GM12878 (cell line): ENCODE results near the gene TMED3. TPM values are rescaled to one million over a fixed set of nuclear protein-coding genes. Genes with fewer than 3 reads are reported as not detected.

ENCODE experiments used
- ATAC-seq: fragments of 200-7000 bp; cut with Tn5 transposase; 3 replicates; pipeline ENCODE4 v1.9.1; 2020; ENCODE audit warnings: mild to moderate bottlenecking, moderate library complexity
- BruUV-seq: library from RNA; stranded (reverse); fragments of 400-500 nt; replicated peaks from 2 replicates; lab custom pipeline; 2021; lab: Mats Ljungman, UMichigan
- CTCF ChIA-PET: fragments of 300-600 bp; sonication (Branson Sonifier 250); formaldehyde crosslinking; extraction: SDS; loops from one replicate; lab custom pipeline; 2021; ENCODE audit warnings: inconsistent platforms; lab: Yijun Ruan, JAX
- POLR2A ChIA-PET: fragments of 350-600 bp; formaldehyde crosslinking; extraction: SDS; loops from one replicate; lab custom pipeline; 2021; ENCODE audit warnings: inconsistent platforms; lab: Charles Lee
- RAD21 ChIA-PET: fragments of 300-600 bp; sonication (Branson Sonifier 250); formaldehyde crosslinking; loops from one replicate; lab custom pipeline; 2023; ENCODE audit warnings: antibody characterized with exemption; ENCODE audit not compliant: unreplicated experiment; lab: Charles Lee
- SMC1A ChIA-PET: fragments of 300-600 bp; sonication (Branson Sonifier 250); formaldehyde crosslinking; loops from one replicate; lab custom pipeline; 2023; ENCODE audit not compliant: unreplicated experiment, uncharacterized antibody; lab: Charles Lee
- DNase-seq: peaks from one replicate; pipeline ENCODE4 v3.0.0-alpha.2; 2011; ENCODE audit warnings: low read depth, low spot score
- FAIRE-seq: peaks from 3 replicates; lab custom pipeline; 2011; peaks lifted over from hg19 to GRCh38; lab: Jason Lieb, UNC
- H2AFZ ChIP-seq: 2 replicates; pipeline ENCODE4 v1.6.0; 2011; ENCODE audit warnings: low read depth, low read length, control low read depth; ENCODE audit not compliant: control insufficient read depth
- H3K27ac ChIP-seq: 2 replicates; pipeline ENCODE4 v1.5.1; 2011; ENCODE audit warnings: control low read depth; ENCODE audit not compliant: control insufficient read depth, insufficient read depth
- H3K27me3 ChIP-seq, 2 experiments: replicated peaks in 1 of 2; 2 replicates each; pipeline versions ENCODE4 v1.6.0 to v1.6.1; 2011; ENCODE audit warnings: low read length in 1 of 2; ENCODE audit not compliant: control insufficient read depth in 2 of 2, insufficient read depth in 2 of 2
- H3K36me3 ChIP-seq, 2 experiments: 2 replicates each; pipeline ENCODE4 v1.5.1; 2011; ENCODE audit warnings: low read length in 1 of 2; ENCODE audit not compliant: control insufficient read depth in 2 of 2, insufficient read depth in 2 of 2
- H3K4me1 ChIP-seq: 2 replicates; pipeline ENCODE4 v1.6.1; 2011; ENCODE audit warnings: mild to moderate bottlenecking, low read length, moderate library complexity, mixed read lengths; ENCODE audit not compliant: control insufficient read depth, insufficient read depth
- H3K4me2 ChIP-seq: 2 replicates; pipeline ENCODE4 v1.6.0; 2011; ENCODE audit warnings: control low read depth; ENCODE audit not compliant: control insufficient read depth, insufficient read depth
- H3K4me3 ChIP-seq: fragments of 200-600 bp; sonication (generic); 2 replicates; pipeline ENCODE4 v1.5.1; 2016
- H3K79me2 ChIP-seq: 2 replicates; pipeline ENCODE4 v1.6.0; 2011; ENCODE audit warnings: low read length; ENCODE audit not compliant: control insufficient read depth, insufficient read depth
- H3K9ac ChIP-seq: 2 replicates; pipeline ENCODE4 v1.8.0; 2011; ENCODE audit warnings: low read length, control low read depth, mixed read lengths; ENCODE audit not compliant: control insufficient read depth, insufficient read depth
- H3K9me3 ChIP-seq: replicated peaks from 3 replicates; pipeline ENCODE4 v1.5.1; 2011; ENCODE audit warnings: mild to moderate bottlenecking, low read length; ENCODE audit not compliant: control insufficient read depth, insufficient read depth
- H4K20me1 ChIP-seq: 2 replicates; pipeline ENCODE4 v1.6.0; 2011; ENCODE audit not compliant: control insufficient read depth, insufficient read depth
- CBFB ChIP-seq: IDR thresholded peaks from 2 replicates; pipeline ENCODE4 v1.6.1; 2016; ENCODE audit warnings: antibody characterized with exemption, low read depth
- CBX5 ChIP-seq: sonication (generic); IDR thresholded peaks from 2 replicates; pipeline ENCODE4 v1.6.1; 2016; ENCODE audit warnings: low read depth, moderate library complexity, mild to moderate bottlenecking, inconsistent platforms
- EGR1 ChIP-seq, 2 experiments: IDR thresholded peaks; 1 replicate in 1 of 2; 2 replicates in 1 of 2; pipeline ENCODE4 v1.6.1; 2011 to 2012; ENCODE audit warnings: low read depth in 2 of 2, low read length in 2 of 2, borderline replicate concordance in 1 of 2, mild to moderate bottlenecking in 1 of 2, moderate library complexity in 1 of 2
- HDAC6 ChIP-seq: fragments of 200-600 bp; sonication (generic); IDR thresholded peaks from one replicate; pipeline ENCODE4 v1.8.0; 2017; ENCODE audit warnings: antibody characterized with exemption; ENCODE audit not compliant: unreplicated experiment
- IKZF1 ChIP-seq: fragments of 450-650 bp; conservative IDR thresholded peaks from 2 replicates; pipeline ENCODE4 v1.6.1; 2017; ENCODE audit warnings: antibody characterized with exemption, mild to moderate bottlenecking
- IRF4 ChIP-seq: IDR thresholded peaks from 2 replicates; pipeline ENCODE4 v1.6.1; 2011; ENCODE audit warnings: low read depth, low read length
- MTA3 ChIP-seq: IDR thresholded peaks from 2 replicates; pipeline ENCODE4 v1.6.1; 2012; ENCODE audit warnings: low read length, inconsistent platforms, borderline replicate concordance
- NFIC ChIP-seq: IDR thresholded peaks from 2 replicates; pipeline ENCODE4 v1.6.1; 2012; ENCODE audit warnings: low read depth, mild to moderate bottlenecking, inconsistent platforms, low read length, moderate library complexity
- NFXL1 ChIP-seq: fragments of 450-650 bp; IDR thresholded peaks from 2 replicates; pipeline ENCODE4 v1.6.1; 2017; ENCODE audit warnings: antibody characterized with exemption, mild to moderate bottlenecking, borderline replicate concordance
- NRF1 ChIP-seq: conservative IDR thresholded peaks from 2 replicates; pipeline ENCODE4 v1.6.1; 2011; ENCODE audit warnings: mild to moderate bottlenecking, low read depth, low read length, improper control_type of control experiment
- SMAD1 ChIP-seq: fragments of 450-650 bp; IDR thresholded peaks from 2 replicates; pipeline ENCODE4 v1.6.1; 2018; ENCODE audit warnings: mild to moderate bottlenecking, low read depth; ENCODE audit not compliant: partially characterized antibody
- SREBF1 ChIP-seq: IDR thresholded peaks from 2 replicates; pipeline ENCODE4 v1.6.1; 2012; ENCODE audit warnings: mild to moderate bottlenecking, low read length
- SREBF2 ChIP-seq: IDR thresholded peaks from 2 replicates; pipeline ENCODE4 v1.6.1; 2012; ENCODE audit warnings: mild to moderate bottlenecking, low read length
- TARDBP ChIP-seq: IDR thresholded peaks from 2 replicates; pipeline ENCODE4 v1.6.1; 2016; ENCODE audit warnings: borderline replicate concordance
- TBL1XR1 ChIP-seq: IDR thresholded peaks from 2 replicates; pipeline ENCODE4 v1.6.1; 2012; ENCODE audit warnings: low read depth, low read length, improper control_type of control experiment
- TCF7 ChIP-seq: IDR thresholded peaks from 2 replicates; pipeline ENCODE4 v1.6.1; 2014; ENCODE audit warnings: antibody characterized with exemption, borderline replicate concordance
- WRNIP1 ChIP-seq: IDR thresholded peaks from 2 replicates; pipeline ENCODE4 v1.6.1; 2011; ENCODE audit warnings: low read depth, low read length, improper control_type of control experiment, borderline replicate concordance
- ZBED1 ChIP-seq: IDR thresholded peaks from 2 replicates; pipeline ENCODE4 v1.6.1; 2016; ENCODE audit warnings: borderline replicate concordance
- WGBS: methylation state at CpG from one replicate; pipeline ENCODE4 v1.1.6; 2016; ENCODE audit warnings: low lambda C conversion rate; ENCODE audit not compliant: insufficient replicate concordance, insufficient coverage; ENCODE audit errors: missing lambda C conversion rate; 5-methylcytosine and 5-hydroxymethylcytosine counted together
- in situ Hi-C: fragments of 300-500 bp; cut with MboI; formaldehyde crosslinking; loops from 9 replicates; pipeline ENCODE4 v1.14.3; 2018; ENCODE audit warnings: mixed read lengths
- intact Hi-C: fragments of 100-400 bp; cut with micrococcal nuclease; formaldehyde crosslinking; loops from one replicate; pipeline ENCODE4 v1.14.2; 2022; ENCODE audit not compliant: unreplicated experiment
- polyA plus RNA-seq, 11 experiments: library from polyadenylated mRNA; depleted of rRNA in 4 of 11; unstranded in 6 of 11; stranded (reverse) in 5 of 11; fragments of >200 nt; fragmentation: Nextera tagmentation in 4 of 11; fragmentation: Illumina TruSeq in 1 of 11; extraction: Ambion mirVana in 4 of 11; extraction: Trizol in 1 of 11; gene quantifications; 1 replicate in 1 of 11; 2 replicates in 10 of 11; pipeline versions ENCODE4 v1.2.1 to v1.2.3, GENCODE V29; 2011 to 2016; ENCODE audit warnings: inconsistent platforms in 2 of 11, missing spikeins in 2 of 11, low read depth in 1 of 11
- total RNA-seq, 4 experiments: library from RNA; depleted of rRNA in 3 of 4; stranded (reverse); fragments of >200 nt in 3 of 4; fragmentation: Illumina TruSeq in 1 of 4; extraction: Trizol in 1 of 4; gene quantifications; 2 replicates each; pipeline versions ENCODE4 v1.2.1 to v1.2.3, GENCODE V29; 2013 to 2021
- TF ChIP-seq, protein P1 (sequence below): fragments of 450-650 bp; IDR thresholded peaks from 2 replicates; pipeline ENCODE4 v1.6.1; 2016; ENCODE audit warnings: mild to moderate bottlenecking
- TF ChIP-seq, protein P2 (sequence below): IDR thresholded peaks from 2 replicates; pipeline ENCODE4 v1.6.1; 2011; ENCODE audit warnings: low read depth, low read length, improper control_type of control experiment, borderline replicate concordance

The TMED3 gene
- total and polyA plus RNA-seq, 10 of the 15 experiments (the other 5 are each of a cell fraction or from before 2014, with no cell fraction given), result 7.6 to 95.8 (median 54.9) TPM

DNA sequence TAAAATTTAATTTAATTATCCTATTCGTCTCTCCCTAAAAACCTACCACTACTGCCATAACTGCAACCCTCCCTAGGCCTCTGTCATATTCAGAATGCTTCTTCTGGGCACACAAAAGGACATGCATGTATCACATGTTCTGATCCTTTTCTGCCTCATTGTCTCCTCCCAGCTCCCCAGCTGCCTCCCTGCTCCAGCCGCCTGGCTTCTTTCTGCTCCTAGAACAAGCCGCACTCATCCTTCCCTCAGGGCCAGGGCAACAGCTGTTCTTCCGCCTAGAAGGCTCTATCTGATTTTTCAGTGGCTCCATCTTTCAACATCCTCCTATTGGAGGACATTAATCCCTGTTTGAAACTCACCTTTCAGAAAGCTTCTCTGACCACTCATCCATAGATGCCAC lies 38.6 kb downstream of the TMED3 start:
- Histone ChIP-seq H3K4me2 (no peak overlapping the region), H3K9ac (no peak overlapping the region), H3K36me3 (no peaks in the 10 kb centered on the region), H3K79me2 (no peaks in the 10 kb centered on the region), H3K27me3 (no peaks in the 10 kb centered on the region)
- ChIA-PET RAD21 (no interaction called here), POLR2A (no interaction called here), SMC1A (no interaction called here)
- FAIRE-seq (no peak), ATAC-seq (no peak)
- intact Hi-C loops, result loop anchor here (10.0 kb wide), 1 partner anchor 505 kb away; no protein-coding TSS in a partner anchor
- TF ChIP-seq TCF7 (no peak), HDAC6 (no peak), WRNIP1 (no peak), NFIC (no peak), TBL1XR1 (no peak), CBFB (no peak), MTA3 (no peak), IRF4 (no peak), ZBED1 (no peak), SMAD1 (no peak), SREBF2 (no peak), TARDBP (no peak), IKZF1 (no peak), SREBF1 (no peak), NRF1 (no peak), NFXL1 (no peak), EGR1 (IDR thresholded peaks at IDR 0.05; ENCODE audit: borderline replicate concordance in 1 of 2, low read depth in 2 of 2, low read length in 2 of 2) (no peak), CBX5 (no peak)
- TF ChIP-seq, protein P1, sequence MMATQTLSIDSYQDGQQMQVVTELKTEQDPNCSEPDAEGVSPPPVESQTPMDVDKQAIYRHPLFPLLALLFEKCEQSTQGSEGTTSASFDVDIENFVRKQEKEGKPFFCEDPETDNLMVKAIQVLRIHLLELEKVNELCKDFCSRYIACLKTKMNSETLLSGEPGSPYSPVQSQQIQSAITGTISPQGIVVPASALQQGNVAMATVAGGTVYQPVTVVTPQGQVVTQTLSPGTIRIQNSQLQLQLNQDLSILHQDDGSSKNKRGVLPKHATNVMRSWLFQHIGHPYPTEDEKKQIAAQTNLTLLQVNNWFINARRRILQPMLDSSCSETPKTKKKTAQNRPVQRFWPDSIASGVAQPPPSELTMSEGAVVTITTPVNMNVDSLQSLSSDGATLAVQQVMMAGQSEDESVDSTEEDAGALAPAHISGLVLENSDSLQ, result no peak
- TF ChIP-seq, protein P2, sequence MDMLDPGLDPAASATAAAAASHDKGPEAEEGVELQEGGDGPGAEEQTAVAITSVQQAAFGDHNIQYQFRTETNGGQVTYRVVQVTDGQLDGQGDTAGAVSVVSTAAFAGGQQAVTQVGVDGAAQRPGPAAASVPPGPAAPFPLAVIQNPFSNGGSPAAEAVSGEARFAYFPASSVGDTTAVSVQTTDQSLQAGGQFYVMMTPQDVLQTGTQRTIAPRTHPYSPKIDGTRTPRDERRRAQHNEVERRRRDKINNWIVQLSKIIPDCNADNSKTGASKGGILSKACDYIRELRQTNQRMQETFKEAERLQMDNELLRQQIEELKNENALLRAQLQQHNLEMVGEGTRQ, result no peak
- TF ChIP-seq, all 136 proteins: peak for 0
- no TSS peak for BruUV-seq
- 96% methylated on average over 4 of the region's 4 CpGs for WGBS
- DNase-seq, result no peak
- in situ Hi-C loops, result no loop called here
- Histone ChIP-seq H4K20me1 (no peaks in the 10 kb centered on the region), H3K9me3 (no peaks in the 10 kb centered on the region), H2AFZ (no peak overlapping the region), H3K4me1 (no peaks in the 10 kb centered on the region), H3K27ac (no peak overlapping the region), H3K4me3 (no peak overlapping the region)
- CTCF ChIA-PET, result interaction anchor here (3.5 kb wide), 1 partner anchor 10 kb away, joined by 12 read pairs; no protein-coding TSS in a partner anchor
